Stimulated activated CD8-positive, alpha-beta memory T cell treated with anti-CD3 and anti-CD28 coated beads, Interleukin-7, amount 100 ng/mL, for 1 hour (primary cell): ENCODE results near the gene SVEP1.

ENCODE experiments used
- DNase-seq, 2 donors: peaks; one replicate each; pipeline ENCODE4 v3.0.0-alpha.2; 2020; ENCODE audit warnings: low read depth in 2 of 2

Gene SVEP1

GRCh38 chr9:110521206-110521605 is 58.3 kb downstream of the SVEP1 start:
- DNase-seq: no peak

DNA sequence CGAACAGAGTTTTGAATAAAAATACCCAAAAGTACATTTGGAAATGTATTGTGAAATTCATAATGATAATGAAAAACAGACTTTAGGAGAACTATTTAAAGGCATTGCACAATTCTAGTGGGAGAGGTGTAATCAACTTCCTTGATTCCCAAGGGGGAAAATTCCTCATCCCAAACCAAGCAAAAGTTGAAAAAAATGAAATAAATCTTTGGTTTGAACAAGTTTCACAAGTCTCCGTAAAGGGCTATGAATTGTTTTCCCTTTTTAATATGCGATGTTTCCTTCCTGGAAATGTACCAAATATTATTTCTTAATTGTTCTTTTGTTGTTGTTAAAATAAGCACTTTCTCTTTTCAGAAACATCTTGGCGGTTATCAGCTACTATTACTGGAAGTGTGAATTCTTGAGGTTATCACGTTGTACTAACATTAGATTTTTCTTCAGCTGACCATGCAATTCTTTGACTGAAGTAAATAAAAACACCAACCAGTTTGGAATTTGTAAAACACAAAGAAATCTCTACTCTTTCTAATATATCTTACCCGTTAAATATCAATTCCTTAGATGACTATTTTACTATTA is 59.3 kb downstream of the SVEP1 start:
- no peak for DNase-seq

DNA sequence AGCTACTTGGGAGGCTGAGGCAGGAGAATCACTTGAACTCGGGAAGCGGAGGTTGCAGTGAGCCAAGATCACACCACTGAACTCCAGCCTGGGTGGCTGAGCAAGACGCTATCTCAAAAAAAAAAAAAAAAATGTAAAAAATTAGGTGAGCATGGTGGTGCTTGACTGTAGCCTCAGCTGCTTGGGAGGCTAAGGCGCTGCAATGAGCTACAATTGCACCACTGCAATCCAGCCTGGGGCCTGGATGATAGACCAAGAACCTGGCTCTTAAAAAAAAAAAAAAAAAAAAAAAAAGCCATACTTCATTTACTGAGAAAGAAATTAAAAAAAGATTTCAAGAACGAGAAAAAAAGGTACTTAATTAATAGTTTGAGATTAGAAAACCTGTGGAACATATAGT is 62.1 kb downstream of the SVEP1 start:
- no peak for DNase-seq

DNA sequence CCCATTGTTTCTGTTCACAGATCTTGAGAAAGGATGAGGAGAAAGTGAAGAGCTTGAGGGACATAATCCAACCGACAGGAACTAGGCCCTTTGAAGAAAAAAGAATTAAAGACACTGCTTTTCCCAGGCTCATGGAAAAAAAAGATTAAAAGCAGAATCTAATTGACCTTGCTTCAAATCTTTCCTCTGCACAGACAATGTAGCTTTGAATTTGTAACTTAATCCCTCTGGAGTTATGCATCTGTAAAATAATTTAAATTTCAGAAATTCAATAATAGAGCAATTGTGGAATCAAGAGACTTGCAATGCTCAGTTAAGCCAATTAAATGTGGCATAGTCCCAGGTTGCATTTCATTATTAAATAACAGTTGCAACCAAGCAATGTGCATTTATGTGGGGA is 64.6 kb downstream of the SVEP1 start:
- no peak for DNase-seq

DNA sequence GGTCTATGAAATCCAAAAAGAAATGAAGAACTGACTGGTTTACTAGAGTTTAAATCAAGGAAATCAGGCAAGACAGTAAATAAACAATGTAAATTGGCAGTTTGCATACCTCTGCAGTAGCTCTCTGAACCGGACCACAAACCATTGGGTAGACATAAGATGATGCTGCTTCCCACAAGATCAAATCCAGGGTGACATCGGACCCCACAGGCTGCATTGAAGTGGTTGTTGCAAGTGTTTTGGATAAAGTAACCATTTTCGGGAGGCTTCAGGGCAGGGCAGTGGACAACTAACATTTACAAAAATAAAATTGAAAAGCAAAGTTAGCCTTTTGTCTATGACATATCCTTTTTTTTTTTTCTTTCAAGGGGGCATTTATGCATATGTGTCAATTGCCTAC is 66.7 kb downstream of the SVEP1 start:
- DNase-seq: no peak

DNA sequence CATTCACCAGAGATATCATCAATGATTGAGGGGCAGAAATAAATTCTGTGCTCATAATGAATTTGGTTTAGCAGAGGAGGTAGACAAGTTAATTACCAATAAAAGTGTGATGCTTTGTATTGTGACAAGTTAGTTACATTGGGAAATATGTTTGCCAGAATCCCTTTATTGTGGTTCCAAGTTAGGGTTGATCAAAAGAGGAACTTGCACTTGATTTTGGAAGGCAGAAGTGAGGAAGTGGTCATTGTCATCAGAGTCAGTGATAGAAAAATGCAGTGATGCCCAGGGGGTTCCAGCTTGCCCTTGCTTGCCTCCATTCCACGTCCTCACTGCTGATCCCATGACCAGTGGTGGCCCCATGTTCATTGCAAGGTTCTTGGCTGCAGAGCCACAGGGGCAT is 69.7 kb downstream of the SVEP1 start:
- DNase-seq: no peak

DNA sequence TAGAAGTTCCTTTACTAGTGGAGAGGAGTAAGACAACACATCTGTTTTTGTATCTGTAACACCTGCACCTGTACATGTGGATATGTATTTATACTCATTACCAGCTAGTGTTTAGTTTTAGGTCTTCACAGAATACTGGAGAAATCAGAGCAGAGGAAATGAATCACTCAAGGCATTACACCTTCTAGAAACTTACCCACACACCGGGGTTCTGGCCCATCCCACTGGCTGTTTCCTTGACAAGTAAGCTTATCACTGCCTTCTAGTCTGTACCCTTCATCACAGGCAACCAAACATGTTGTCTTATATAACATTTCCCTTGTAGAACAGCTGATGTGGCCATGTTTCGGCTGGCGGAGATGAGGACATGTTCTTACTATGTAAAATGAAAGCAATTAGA is 76.7 kb downstream of the SVEP1 start:
- no peak for DNase-seq

DNA sequence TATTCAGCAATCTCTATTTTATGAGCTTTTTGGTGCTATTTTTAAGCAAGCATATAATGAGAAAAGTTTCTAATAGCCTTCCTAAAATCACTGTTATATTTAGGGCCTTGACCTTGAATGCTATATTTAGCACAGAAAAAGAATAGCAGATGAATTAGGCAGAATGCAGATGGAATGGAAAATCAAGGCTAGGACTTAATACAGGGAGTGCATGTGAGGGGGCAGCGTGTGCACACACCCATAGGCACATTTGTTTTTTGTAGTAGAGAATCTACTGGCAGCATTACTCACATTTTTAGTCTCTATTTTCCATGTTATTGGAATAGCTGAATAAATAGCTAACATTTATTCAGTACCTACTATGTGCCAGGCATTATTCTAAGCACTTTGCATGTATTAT is 79.9 kb downstream of the SVEP1 start:
- DNase-seq: no peak

- DNase-seq: no peak
Observed at GRCh38 chr9:110487196-110487595, 92.3 kb downstream of the SVEP1 start.

DNA sequence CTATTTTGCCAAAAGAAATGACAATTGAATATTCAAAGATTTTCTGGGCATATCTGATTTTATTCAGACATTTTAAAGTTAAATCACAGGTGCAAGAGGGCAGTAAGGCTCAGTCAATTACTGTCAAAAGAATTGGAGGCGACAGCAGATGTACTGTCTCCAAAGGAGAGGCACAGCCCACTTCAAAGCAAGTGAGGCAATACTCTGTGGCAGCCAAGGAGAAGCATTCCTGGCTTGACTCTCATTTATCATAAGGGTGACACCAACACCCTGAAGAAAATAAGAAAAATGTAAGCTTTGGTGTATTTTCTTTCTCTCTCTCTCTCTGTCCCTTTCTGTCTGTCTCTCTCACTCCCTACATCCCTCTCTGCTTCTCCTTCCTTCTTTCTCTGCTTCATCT is 93.3 kb downstream of the SVEP1 start:
- DNase-seq: no peak

DNA sequence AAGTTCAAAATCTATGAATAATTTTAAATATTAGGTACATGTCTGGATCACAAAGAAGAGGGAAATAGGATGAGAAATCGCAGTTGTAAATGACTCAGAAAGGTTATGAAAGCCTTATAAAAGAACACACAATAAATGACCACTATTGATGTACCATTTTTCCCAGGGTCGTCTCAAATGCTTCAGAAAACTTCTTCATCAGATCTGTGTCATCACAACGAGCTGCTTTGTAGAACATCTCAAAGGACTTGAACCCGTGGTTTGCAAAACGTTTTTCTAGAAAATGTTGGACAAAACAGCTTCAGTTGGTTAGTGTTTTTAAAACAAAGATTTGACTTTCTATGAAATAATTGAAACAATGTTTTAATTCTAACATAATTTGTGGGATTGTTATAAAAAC is 100.1 kb downstream of the SVEP1 start:
- no peak for DNase-seq

DNA sequence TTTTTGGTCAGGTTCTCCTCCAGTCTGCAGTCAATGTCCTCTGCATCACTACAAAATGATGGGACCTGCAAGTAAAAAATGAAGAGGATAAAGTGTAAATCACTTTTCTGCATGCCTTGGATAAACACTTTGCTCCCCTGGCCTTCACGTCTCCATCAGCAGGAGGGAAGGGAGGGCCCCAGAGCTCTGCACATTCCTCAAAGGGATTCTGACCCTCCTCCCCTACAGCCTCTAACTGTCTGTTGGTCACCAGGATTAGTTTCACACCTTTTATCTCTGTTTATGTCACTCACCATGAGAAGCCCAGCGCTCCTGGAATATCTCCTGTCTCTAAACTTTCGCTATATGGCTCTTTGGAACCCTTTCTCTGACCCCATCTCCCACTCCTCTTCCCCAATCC is 103.3 kb downstream of the SVEP1 start:
- no peak for DNase-seq

GRCh38 chr9:110472111-110472510 is 107.4 kb downstream of the SVEP1 start:
- DNase-seq: no peak

GRCh38 chr9:110468950-110469349 is 110.6 kb downstream of the SVEP1 start:
- DNase-seq: no peak

DNA sequence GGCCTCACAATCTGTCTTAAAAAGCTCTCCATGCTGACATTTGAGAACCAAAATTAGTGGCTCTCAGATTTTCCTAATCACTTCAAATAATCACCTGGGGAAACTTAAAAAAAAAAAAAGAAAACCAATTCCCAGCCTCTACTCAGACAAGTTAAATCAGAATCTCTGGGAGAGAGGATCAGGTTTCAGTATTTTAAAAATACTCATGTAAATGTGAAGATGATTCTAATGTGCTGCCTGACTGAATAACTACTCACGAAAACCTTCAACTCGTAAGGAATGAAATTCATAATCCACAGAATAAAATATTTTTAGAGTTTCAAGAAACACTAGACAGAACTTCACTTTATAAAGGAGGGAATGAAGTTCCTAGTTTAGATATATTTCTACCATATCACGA is 114.4 kb downstream of the SVEP1 start:
- DNase-seq: no peak

GRCh38 chr9:110464321-110464720 is 115.2 kb downstream of the SVEP1 start:
- no peak for DNase-seq

DNA sequence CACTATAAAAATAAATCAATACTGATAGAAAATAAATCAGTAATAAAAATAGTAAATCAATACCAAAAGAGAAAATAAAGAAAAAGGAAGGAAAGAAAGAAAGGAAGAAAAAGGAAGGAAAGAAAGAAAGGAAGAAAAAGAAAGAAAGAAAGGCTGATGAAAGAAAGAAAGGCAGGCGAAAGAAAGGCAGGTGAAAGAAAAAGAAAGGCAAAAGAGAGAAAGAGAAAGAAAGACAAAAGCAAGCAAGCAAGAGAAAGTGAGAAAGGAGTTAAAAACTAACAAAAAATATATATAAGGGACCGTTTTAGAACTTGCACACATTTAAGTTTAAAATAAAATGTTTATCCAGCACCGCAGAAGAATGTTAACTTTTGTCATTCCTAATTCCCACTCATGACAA is 116.0 kb downstream of the SVEP1 start:
- no peak for DNase-seq

DNA sequence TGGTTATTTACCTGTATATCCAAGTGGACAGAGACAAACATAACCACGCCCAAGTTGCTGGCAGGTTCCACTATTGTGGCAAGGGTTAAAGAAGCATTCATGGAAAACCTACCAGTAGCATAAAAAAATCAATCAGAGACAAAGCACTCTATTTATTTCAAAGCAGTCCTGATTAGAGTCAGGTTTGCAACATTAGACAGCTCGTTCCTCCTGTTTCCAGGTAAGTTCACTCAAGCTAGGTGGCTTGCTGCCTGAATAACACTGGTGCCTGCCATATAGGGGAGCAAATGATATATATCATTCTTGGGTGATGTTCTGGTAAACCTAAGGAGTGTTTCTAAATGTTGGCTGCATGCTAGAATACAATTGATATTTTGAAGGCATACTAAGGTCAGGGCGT is 122.3 kb downstream of the SVEP1 start:
- no peak for DNase-seq

DNA sequence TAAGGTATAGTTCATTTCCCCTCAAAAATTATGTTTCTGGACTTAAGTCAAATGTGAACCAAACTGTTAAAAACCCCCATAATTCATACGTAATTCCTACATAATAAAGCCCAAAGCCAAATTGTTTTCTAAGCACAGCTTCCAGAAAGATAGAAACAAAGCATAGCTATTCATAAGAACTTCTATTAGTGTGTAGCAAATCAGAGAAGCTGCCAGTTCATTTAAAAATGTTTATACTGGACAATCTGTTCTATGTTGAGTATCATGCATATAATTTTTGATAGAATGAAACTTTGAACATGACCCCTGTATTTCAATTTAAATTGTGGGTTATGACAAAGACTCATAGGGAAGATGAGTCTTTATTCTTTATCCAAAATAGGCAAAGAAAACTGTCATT is 122.9 kb downstream of the SVEP1 start:
- DNase-seq: no peak

DNA sequence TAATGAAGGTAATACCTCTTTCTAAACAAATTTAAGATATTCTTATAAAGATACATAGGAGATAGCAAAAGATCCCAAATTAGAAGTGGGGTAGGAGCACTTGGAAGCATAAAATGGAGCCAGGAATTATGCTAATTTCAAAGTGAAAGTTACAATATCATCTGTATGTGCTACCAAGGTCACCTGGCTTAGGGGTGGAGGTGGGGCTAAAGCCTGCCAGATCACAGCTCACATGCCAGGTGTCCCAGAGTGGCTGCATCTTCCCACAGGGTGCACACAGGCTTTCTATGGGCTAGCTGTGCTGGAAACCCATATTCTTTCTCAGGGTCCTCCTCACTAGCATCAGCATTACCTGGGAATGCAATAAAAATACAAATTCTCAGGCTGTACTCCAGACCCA is 123.7 kb downstream of the SVEP1 start:
- no peak for DNase-seq

- no peak for DNase-seq
Observed at GRCh38 chr9:110452227-110452801, 127.2 kb downstream of the SVEP1 start.

DNA sequence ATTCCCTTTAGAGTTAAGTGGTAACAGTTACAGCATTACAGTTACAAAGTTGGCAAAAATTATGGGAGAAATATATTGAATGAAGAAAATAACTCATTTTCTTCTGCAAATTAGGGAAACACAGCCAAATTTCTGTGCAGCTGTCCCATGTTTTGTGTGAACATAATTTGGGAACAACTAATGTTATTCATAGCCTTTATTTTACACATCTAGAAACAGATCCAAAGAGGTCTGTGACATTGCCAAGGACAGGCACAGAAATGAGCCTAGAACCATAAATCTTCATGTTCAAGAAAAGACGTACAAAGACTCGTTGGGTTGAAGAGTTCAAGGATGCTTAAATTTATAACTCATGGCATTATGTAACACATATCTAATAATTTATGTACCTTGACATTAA is 127.8 kb downstream of the SVEP1 start:
- DNase-seq: no peak

- no peak for DNase-seq
Observed at GRCh38 chr9:110447476-110447875, 132.1 kb downstream of the SVEP1 start.

- no peak for DNase-seq
Observed at GRCh38 chr9:110446171-110446570, 133.4 kb downstream of the SVEP1 start.
